HG03432 (cell line): Measurements from ENCODE around the gene GPR87.

Source experiments
- ATAC-seq: cut with Tn5 transposase; IDR thresholded peaks from one replicate; pipeline ENCODE4 v1.9.1; 2021; ENCODE audit warnings: mild to moderate bottlenecking, moderate library complexity; ENCODE audit not compliant: unreplicated experiment

The GPR87 gene

GRCh38 chr3:151283907-151284461 is 32.6 kb downstream of the GPR87 start:
- no peak for ATAC-seq

GRCh38 chr3:151283387-151283786 is 33.2 kb downstream of the GPR87 start:
- ATAC-seq: no peak

- ATAC-seq: no peak
Measured at GRCh38 chr3:151282921-151283320, 33.7 kb downstream of the GPR87 start.

- no peak for ATAC-seq
Measured at GRCh38 chr3:151281671-151282324, 34.8 kb downstream of the GPR87 start.

GRCh38 chr3:151278230-151278629 is 38.4 kb downstream of the GPR87 start, which contains the start of gene P2RY14:
P2RY14 (minus strand) TSS chr3:151278542; CDS start chr3:151214316, 64,226 bp downstream.
- peak; percentile 36 for ATAC-seq

- peak; percentile 68 for ATAC-seq
Measured at GRCh38 chr3:151276687-151277042, 40.0 kb downstream of the GPR87 start.

GRCh38 chr3:151276038-151276686 is 40.5 kb downstream of the GPR87 start:
- peak; percentile 26 for ATAC-seq

GRCh38 chr3:151275091-151275490 is 41.5 kb downstream of the GPR87 start:
- no peak for ATAC-seq

- ATAC-seq: no peak
Measured at GRCh38 chr3:151269631-151270030, 47.0 kb downstream of the GPR87 start.

GRCh38 chr3:151268267-151269235 is 48.1 kb downstream of the GPR87 start:
- ATAC-seq: peak; percentile 64

GRCh38 chr3:151267066-151267465 is 49.6 kb downstream of the GPR87 start:
- no peak for ATAC-seq

- peak; percentile 95 for ATAC-seq
Measured at GRCh38 chr3:151265866-151266265, 50.8 kb downstream of the GPR87 start.

- no peak for ATAC-seq
Measured at GRCh38 chr3:151265166-151265565, 51.5 kb downstream of the GPR87 start.

GRCh38 chr3:151264605-151265004 is 52.0 kb downstream of the GPR87 start:
- no peak for ATAC-seq

GRCh38 chr3:151262871-151263525 is 53.6 kb downstream of the GPR87 start:
- no peak for ATAC-seq

GRCh38 chr3:151259664-151260063 is 57.0 kb downstream of the GPR87 start:
- ATAC-seq: no peak

GRCh38 chr3:151256749-151257148 is 59.9 kb downstream of the GPR87 start:
- no peak for ATAC-seq

GRCh38 chr3:151248772-151249337 is 67.8 kb downstream of the GPR87 start:
- no peak for ATAC-seq
